Iris pigment epithelial cell (primary cell): ENCODE measurements around the gene TMEM165.
"Not testable (repeated sequence)": the region's sequence is repeated elsewhere in the genome, so short reads cannot be mapped to it uniquely, and the experiment has no call there.

Source experiments
- DNase-seq: peaks from one replicate; pipeline ENCODE4 v3.0.0-alpha.2; 2011; ENCODE audit warnings: low read depth

The TMEM165 gene

GRCh38 chr4:55395529-55396307, at the start of gene TMEM165:
Gene TMEM165 (plus strand): TSS chr4:55395957. CDS start chr4:55396190, 233 bp downstream.
- DNase-seq = peak; percentile 90

- peak; percentile 67 for DNase-seq
These were observed 49.5 kb upstream of the TMEM165 start, which contains the start of gene SRD5A3 for GRCh38 chr4:55345980-55346850. Gene SRD5A3 (plus strand): TSS chr4:55346242. CDS start chr4:55346337, 95 bp downstream.

GRCh38 chr4:55346851-55347255, 48.9 kb upstream of the TMEM165 start:
- no peak for DNase-seq

- no peak for DNase-seq
These were observed 48.0 kb upstream of the TMEM165 start for GRCh38 chr4:55347610-55348228.

GRCh38 chr4:55348466-55348865, 47.3 kb upstream of the TMEM165 start:
- peak; percentile 28 for DNase-seq

GRCh38 chr4:55350870-55351269, 44.9 kb upstream of the TMEM165 start:
- DNase-seq = peak; percentile 54

GRCh38 chr4:55351824-55352223, 43.9 kb upstream of the TMEM165 start:
- no peak for DNase-seq

- DNase-seq = no peak
These were observed 43.0 kb upstream of the TMEM165 start for GRCh38 chr4:55352726-55353125.

- not testable (repeated sequence) for DNase-seq
These were observed 42.5 kb upstream of the TMEM165 start for GRCh38 chr4:55353228-55353747.

- DNase-seq = no peak
These were observed 41.1 kb upstream of the TMEM165 start for GRCh38 chr4:55354648-55355047.

- no peak for DNase-seq
These were observed 40.2 kb upstream of the TMEM165 start for GRCh38 chr4:55355555-55355954.

GRCh38 chr4:55356991-55357461, 38.7 kb upstream of the TMEM165 start:
- DNase-seq = peak; percentile 55

- DNase-seq = no peak
These were observed 37.5 kb upstream of the TMEM165 start for GRCh38 chr4:55358246-55358645.

GRCh38 chr4:55358668-55359067, 37.1 kb upstream of the TMEM165 start:
- peak; percentile 88 for DNase-seq

- DNase-seq = no peak
These were observed 36.3 kb upstream of the TMEM165 start for GRCh38 chr4:55359397-55359916.

- not testable (repeated sequence) for DNase-seq
These were observed 32.8 kb upstream of the TMEM165 start for GRCh38 chr4:55362938-55363337.

GRCh38 chr4:55363691-55364351, 31.9 kb upstream of the TMEM165 start:
- DNase-seq = no peak

GRCh38 chr4:55364691-55365344, 30.9 kb upstream of the TMEM165 start:
- DNase-seq = no peak

- DNase-seq = no peak
These were observed 30.4 kb upstream of the TMEM165 start for GRCh38 chr4:55365345-55365728.

- DNase-seq = no peak
These were observed 29.1 kb upstream of the TMEM165 start for GRCh38 chr4:55366621-55367020.
